ENCODE results near the gene TNIK. TPM values are rescaled to one million over a fixed set of nuclear protein-coding genes. Genes with fewer than 3 reads are reported as not detected.

The TNIK gene
- total RNA-seq, 1 donor from 2014 or later, result 17.0 TPM

DNA sequence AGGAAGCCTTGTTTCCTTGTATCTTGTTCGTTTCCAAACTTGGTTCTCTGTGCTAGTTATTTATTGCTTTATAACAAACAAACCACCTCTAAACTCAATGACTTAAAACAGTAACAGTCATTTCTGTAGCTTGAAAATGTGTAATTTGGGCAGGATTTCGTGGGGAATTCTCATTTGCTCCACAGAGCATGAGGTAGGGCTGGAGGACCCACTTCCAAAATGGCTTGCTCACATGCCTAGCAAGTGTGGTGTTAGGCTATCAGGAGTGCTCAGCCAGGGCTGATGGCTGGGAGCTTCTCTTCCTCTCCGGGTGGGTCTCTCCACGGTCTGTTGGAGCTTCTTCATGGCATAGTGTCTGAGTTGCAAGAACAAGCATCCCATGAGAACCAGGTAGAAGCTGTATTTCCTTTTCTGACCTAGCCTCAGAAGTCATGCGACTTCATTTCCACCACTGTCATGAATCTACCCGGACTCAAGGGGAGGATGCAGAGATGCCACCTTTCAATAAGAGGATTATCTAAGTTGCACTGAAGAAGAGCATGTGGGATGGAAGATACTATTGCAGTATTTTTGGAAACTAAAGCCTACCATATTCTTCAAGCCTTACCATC, 8.2 kb upstream of the TNIK start:
- Histone ChIP-seq H3K4me3 (ENCODE audit: low read depth, low read length) (no peak overlapping the region), H3K27me3 (ENCODE audit: control insufficient read depth, insufficient read depth, low read length) (no peaks in the 10 kb centered on the region), H3K36me3 (ENCODE audit: control insufficient read depth, insufficient read depth, low read length) (no peaks in the 10 kb centered on the region)
- TF ChIP-seq, protein P1, sequence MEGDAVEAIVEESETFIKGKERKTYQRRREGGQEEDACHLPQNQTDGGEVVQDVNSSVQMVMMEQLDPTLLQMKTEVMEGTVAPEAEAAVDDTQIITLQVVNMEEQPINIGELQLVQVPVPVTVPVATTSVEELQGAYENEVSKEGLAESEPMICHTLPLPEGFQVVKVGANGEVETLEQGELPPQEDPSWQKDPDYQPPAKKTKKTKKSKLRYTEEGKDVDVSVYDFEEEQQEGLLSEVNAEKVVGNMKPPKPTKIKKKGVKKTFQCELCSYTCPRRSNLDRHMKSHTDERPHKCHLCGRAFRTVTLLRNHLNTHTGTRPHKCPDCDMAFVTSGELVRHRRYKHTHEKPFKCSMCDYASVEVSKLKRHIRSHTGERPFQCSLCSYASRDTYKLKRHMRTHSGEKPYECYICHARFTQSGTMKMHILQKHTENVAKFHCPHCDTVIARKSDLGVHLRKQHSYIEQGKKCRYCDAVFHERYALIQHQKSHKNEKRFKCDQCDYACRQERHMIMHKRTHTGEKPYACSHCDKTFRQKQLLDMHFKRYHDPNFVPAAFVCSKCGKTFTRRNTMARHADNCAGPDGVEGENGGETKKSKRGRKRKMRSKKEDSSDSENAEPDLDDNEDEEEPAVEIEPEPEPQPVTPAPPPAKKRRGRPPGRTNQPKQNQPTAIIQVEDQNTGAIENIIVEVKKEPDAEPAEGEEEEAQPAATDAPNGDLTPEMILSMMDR (IDR thresholded peaks at IDR 0.05; ENCODE audit: insufficient read depth, low read length, poor library complexity, severe bottlenecking), result no peak
- no peak for DNase-seq (ENCODE audit: low read depth)

DNA sequence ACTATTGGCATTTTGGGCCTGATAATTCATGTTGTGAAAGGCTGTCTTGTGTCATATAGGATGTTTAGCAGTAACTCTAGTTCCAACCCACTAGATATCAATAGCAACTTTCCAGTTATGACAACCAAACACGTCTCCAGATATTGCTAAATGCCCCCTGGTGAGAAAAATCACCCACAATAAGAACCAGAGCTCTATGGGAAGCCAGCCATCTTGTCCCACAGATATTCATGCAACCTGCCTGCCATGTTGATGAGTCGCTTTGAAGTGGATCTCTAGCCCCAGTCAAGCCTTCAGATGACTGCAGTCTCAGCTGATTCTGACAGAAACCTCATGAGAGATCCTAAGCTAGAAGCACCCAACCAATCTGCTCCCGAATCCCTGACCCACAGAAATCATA, 5.6 kb upstream of the TNIK start:
- TF ChIP-seq, protein P1 (IDR thresholded peaks at IDR 0.05; ENCODE audit: insufficient read depth, low read length, poor library complexity, severe bottlenecking), result no peak
- Histone ChIP-seq H3K4me3 (ENCODE audit: low read depth, low read length) (no peak overlapping the region), H3K36me3 (ENCODE audit: control insufficient read depth, insufficient read depth, low read length) (no peaks in the 10 kb centered on the region), H3K27me3 (ENCODE audit: control insufficient read depth, insufficient read depth, low read length) (no peaks in the 10 kb centered on the region)
- no peak for DNase-seq (ENCODE audit: low read depth)

DNA sequence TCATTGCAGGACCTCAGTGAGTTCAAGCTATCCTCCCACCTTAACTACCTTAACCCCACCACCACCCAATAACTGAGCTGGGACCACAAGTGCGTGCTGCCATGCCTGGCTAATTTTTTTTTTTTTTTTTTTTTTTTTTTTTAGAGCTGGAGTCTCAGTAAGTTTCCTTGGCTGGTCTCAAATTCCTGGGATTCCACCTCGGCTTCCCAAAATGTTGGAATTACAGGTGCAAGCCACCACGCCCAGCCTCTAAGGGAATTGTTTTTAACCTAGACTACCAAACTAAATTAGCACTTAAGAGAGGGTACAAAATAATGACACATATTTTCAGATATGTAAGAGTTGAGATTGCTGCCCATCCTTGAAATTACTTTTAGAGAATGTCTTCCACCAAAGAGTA, 4.3 kb upstream of the TNIK start:
- TF ChIP-seq, protein P1 (IDR thresholded peaks at IDR 0.05; ENCODE audit: insufficient read depth, low read length, poor library complexity, severe bottlenecking), result no peak
- no peak overlapping the region for H3K4me3 ChIP-seq (ENCODE audit: low read depth, low read length)
- no peaks in the 10 kb centered on the region for H3K27me3 ChIP-seq (ENCODE audit: control insufficient read depth, insufficient read depth, low read length)
- DNase-seq (ENCODE audit: low read depth), result no peak
- no peaks in the 10 kb centered on the region for H3K36me3 ChIP-seq (ENCODE audit: control insufficient read depth, insufficient read depth, low read length)

DNA sequence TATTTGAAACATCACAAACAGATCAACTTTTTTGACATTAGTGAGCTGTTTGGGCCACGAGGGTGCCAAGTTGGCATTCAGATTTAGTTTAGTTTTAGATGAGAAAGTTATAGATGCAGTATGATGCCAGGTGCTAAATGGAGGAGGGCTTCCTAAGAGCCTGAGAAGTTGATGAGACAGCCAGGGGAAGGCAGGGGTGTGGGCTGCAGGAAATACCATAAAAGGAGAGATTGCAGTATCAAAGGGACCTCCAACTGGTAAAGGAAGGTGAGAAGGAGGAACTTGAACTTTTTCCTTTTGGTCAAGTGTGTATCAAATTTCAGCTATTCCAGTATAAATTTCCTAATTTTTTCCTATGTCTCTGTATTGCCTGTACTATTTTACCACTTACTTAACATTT, 2.0 kb upstream of the TNIK start:
- TF ChIP-seq, protein P1 (IDR thresholded peaks at IDR 0.05; ENCODE audit: insufficient read depth, low read length, poor library complexity, severe bottlenecking), result no peak
- Histone ChIP-seq H3K36me3 (ENCODE audit: control insufficient read depth, insufficient read depth, low read length) (no peaks in the 10 kb centered on the region), H3K27me3 (ENCODE audit: control insufficient read depth, insufficient read depth, low read length) (no peaks in the 10 kb centered on the region), H3K4me3 (ENCODE audit: low read depth, low read length) (no peak overlapping the region)
- DNase-seq (ENCODE audit: low read depth), result no peak

DNA sequence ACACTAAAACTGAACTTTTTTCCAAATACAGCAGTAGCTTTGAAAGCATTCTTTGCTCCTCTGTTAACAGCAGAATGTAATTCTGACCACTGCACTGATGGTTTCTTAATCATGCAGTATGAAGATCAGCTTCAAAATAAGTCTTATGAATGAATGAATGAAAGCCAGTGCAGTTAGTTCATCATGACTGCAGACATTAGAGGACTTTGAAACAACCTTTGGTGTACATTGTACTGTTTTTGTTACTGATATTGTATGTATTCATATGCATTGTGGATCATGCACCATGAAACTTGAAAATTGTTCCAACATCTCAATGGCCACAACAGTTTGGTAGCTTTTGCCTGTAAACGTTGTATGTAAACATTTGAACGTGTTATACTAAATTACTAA, 1.3 kb upstream of the TNIK start:
- Histone ChIP-seq H3K4me3 (ENCODE audit: low read depth, low read length) (peak overlapping the region; percentile 77), H3K27me3 (ENCODE audit: control insufficient read depth, insufficient read depth, low read length) (no peaks in the 10 kb centered on the region), H3K36me3 (ENCODE audit: control insufficient read depth, insufficient read depth, low read length) (no peaks in the 10 kb centered on the region)
- TF ChIP-seq, protein P1 (IDR thresholded peaks at IDR 0.05; ENCODE audit: insufficient read depth, low read length, poor library complexity, severe bottlenecking), result no peak
- no peak for DNase-seq (ENCODE audit: low read depth)

Data from kidney epithelial cell (primary cell).